Gastrocnemius medialis (tissue), 4 donors: ENCODE data around the gene ALPP.
"Not testable (repeated sequence)": the region's sequence is repeated elsewhere in the genome, so short reads cannot be mapped to it uniquely, and the experiment has no call there.

Experiments
- CTCF ChIP-seq, 5 experiments: fragments of 450-650 bp in 3 of 5; fragments of 200-600 bp in 2 of 5; sonication (generic) in 2 of 5; IDR thresholded peaks in 4 of 5; conservative IDR thresholded peaks in 1 of 5; 1 replicate in 4 of 5; 2 replicates in 1 of 5; pipeline ENCODE4 v1.5.1; 2016 to 2019; ENCODE audit warnings: antibody characterized with exemption in 5 of 5, mild to moderate bottlenecking in 3 of 5, moderate library complexity in 3 of 5
- POLR2A ChIP-seq, 2 donors: fragments of 450-650 bp; IDR thresholded peaks; one replicate each; pipeline ENCODE4 v1.6.1; 2017; ENCODE audit warnings: antibody characterized with exemption in 2 of 2, mild to moderate bottlenecking in 2 of 2, moderate library complexity in 2 of 2

- TF ChIP-seq CTCF (IDR thresholded peaks at IDR 0.05 in 4 of 5, conservative IDR thresholded peaks at IDR 0.05 in 1 of 5); POLR2A (IDR thresholded peaks at IDR 0.05): not testable (repeated sequence)
Measured at GRCh38 chr2:232407428-232408150, 29.0 kb downstream of the ALPP start.
